Gastroesophageal sphincter (tissue), 4 donors: ENCODE data around the gene KIAA0040. TPM values are rescaled to one million over a fixed set of nuclear protein-coding genes. Genes with fewer than 3 reads are reported as not detected.

Experiments
- ATAC-seq: fragments of 150-250 bp; one replicate; pipeline ENCODE4 v1.9.1; 2016; ENCODE audit warnings: mild to moderate bottlenecking, moderate library complexity
- H3K27ac ChIP-seq, 4 donors: fragments of 200-600 bp; sonication (generic) in 3 of 4; 1 replicate in 3 of 4; 2 replicates in 1 of 4; pipeline ENCODE4 v1.5.1; 2016 to 2019
- H3K27me3 ChIP-seq: fragments of 200-600 bp; sonication (generic); one replicate; pipeline ENCODE4 v1.5.1; 2019
- H3K36me3 ChIP-seq, 2 donors: fragments of 200-600 bp; sonication (generic); one replicate each; pipeline ENCODE4 v1.5.1; 2019; ENCODE audit warnings: control low read depth in 1 of 2
- H3K4me1 ChIP-seq, 3 donors: fragments of 200-600 bp; sonication (generic); 1 replicate in 2 of 3; 2 replicates in 1 of 3; pipeline ENCODE4 v1.5.1; 2016 to 2019; ENCODE audit warnings: control low read depth in 2 of 3
- H3K4me3 ChIP-seq, 2 donors: fragments of 200-600 bp; sonication (generic); one replicate each; pipeline ENCODE4 v1.5.1; 2019; ENCODE audit warnings: mild to moderate bottlenecking in 1 of 2, moderate library complexity in 1 of 2
- H3K9me3 ChIP-seq, 3 donors: fragments of 200-600 bp; sonication (generic); one replicate each; pipeline ENCODE4 v1.5.1; 2017 to 2019; ENCODE audit warnings: control low read depth in 2 of 3
- EP300 ChIP-seq: sonication (generic); formaldehyde crosslinking; IDR thresholded peaks from one replicate; pipeline ENCODE4 v1.6.1; 2017; ENCODE audit warnings: antibody characterized with exemption, mild to moderate bottlenecking
- POLR2A ChIP-seq, 2 donors: fragments of 450-650 bp; IDR thresholded peaks; one replicate each; pipeline ENCODE4 v1.6.1; 2017; ENCODE audit warnings: antibody characterized with exemption in 2 of 2, mild to moderate bottlenecking in 2 of 2, moderate library complexity in 1 of 2
- POLR2AphosphoS5 ChIP-seq: sonication (generic); formaldehyde crosslinking; IDR thresholded peaks from one replicate; pipeline ENCODE4 v1.6.1; 2017; ENCODE audit warnings: antibody characterized with exemption
- WGBS, 2 donors: methylation state at CpG; one replicate each; pipeline ENCODE4 v1.1.5; 2018; ENCODE audit warnings: low coverage in 1 of 2; 5-methylcytosine and 5-hydroxymethylcytosine counted together
- total RNA-seq, 4 donors: library from RNA; depleted of rRNA; stranded (reverse); fragments of >200 nt; gene quantifications; one replicate each; pipeline ENCODE4 v1.1.0, GENCODE V29; 2016
- TF ChIP-seq, protein P1 (sequence below), 4 experiments: fragments of 200-600 bp in 2 of 4; fragments of 450-650 bp in 2 of 4; sonication (generic) in 1 of 4; IDR thresholded peaks; one replicate each; pipeline ENCODE4 v1.5.1; 2017 to 2019; ENCODE audit warnings: antibody characterized with exemption in 4 of 4, mild to moderate bottlenecking in 2 of 4, moderate library complexity in 2 of 4

KIAA0040 gene
- total RNA-seq, 4 donors from 2014 or later: 43.2 to 54.3 (median 46.5) TPM

DNA sequence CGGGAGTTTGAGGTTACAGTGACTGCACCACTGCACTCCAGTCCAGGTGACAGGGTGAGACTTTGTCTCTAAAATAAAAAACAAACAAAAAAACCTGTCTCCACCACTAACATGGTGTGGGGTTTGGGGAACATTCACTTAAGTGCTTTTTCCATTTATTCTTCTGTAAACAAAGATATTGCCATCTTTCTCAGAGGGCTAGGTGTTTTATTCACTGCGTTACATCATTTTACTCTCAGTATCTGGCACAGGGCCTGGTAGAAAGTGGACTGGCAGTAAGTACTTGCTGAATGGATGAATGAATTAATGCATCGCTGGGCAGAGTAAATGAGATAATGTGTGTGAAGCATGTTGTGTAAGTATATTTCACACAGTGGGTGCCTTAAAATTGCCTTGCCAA is 20.1 kb downstream of the KIAA0040 start:
- TF ChIP-seq EP300 (no peak), POLR2A (IDR thresholded peaks at IDR 0.05) (no peak), POLR2AphosphoS5 (no peak)
- TF ChIP-seq, protein P1, sequence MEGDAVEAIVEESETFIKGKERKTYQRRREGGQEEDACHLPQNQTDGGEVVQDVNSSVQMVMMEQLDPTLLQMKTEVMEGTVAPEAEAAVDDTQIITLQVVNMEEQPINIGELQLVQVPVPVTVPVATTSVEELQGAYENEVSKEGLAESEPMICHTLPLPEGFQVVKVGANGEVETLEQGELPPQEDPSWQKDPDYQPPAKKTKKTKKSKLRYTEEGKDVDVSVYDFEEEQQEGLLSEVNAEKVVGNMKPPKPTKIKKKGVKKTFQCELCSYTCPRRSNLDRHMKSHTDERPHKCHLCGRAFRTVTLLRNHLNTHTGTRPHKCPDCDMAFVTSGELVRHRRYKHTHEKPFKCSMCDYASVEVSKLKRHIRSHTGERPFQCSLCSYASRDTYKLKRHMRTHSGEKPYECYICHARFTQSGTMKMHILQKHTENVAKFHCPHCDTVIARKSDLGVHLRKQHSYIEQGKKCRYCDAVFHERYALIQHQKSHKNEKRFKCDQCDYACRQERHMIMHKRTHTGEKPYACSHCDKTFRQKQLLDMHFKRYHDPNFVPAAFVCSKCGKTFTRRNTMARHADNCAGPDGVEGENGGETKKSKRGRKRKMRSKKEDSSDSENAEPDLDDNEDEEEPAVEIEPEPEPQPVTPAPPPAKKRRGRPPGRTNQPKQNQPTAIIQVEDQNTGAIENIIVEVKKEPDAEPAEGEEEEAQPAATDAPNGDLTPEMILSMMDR (IDR thresholded peaks at IDR 0.05): no peak
- Histone ChIP-seq H3K36me3 (peaks cover 0 to 39% of the 10 kb centered on the region in 2 donors), H3K9me3 (no peaks in the 10 kb centered on the region), H3K27me3 (no peaks in the 10 kb centered on the region), H3K27ac (no peak overlapping the region), H3K4me1 (peaks cover 0 to 18% (median 0%) of the 10 kb centered on the region in 3 donors), H3K4me3 (no peak overlapping the region)
- ATAC-seq: no peak
- 97 to 100% methylated on average over 2 to 3 of the region's 3 CpGs for WGBS, 2 donors

DNA sequence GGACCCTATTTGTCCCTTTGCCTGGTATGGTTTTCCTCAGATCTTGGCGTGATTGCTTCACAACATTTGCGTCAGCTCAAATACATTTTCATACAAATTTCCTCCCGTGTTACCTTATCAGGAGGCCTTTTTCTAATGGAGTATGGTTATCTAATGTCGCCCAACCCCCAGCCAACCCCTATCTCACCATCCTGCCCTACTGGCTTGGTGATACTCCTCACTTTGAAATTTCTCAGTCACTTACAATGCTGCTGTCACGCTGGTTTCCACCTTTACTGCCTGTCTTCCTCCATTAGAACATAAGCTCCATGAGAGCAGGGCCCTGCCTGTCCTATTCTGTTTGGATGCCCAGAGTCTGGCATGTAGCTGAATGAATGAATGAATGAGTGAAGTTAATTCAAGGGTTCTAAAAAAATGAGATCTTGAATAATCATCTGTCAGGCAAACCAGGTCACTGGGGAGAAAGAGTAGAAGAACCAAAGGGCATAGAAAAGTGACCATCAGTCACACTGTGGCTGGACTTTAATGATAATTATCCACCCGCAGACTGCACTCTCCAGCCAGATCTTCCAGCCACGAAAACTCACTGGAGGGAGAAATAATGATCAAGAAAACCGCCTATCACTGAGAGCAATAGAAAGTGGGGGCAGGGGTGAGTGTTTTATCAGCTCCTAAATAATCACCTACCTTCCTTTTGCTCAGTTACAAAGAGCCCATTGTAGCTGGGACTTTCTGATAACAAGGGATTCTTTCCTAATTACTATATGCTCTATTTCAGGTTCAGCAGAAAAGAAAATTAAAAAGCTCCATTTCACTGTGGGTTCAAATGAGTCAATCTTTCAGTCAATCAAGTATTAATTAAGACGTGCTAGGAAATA is 21.3 kb downstream of the KIAA0040 start:
- no peaks in the 10 kb centered on the region for H3K9me3 ChIP-seq
- no peaks in the 10 kb centered on the region for H3K27me3 ChIP-seq
- no peak overlapping the region for H3K4me3 ChIP-seq
- no peak for ATAC-seq
- 87 to 94% methylated on average over 6 to 9 of the region's 9 CpGs for WGBS, 2 donors
- no peak overlapping the region for H3K27ac ChIP-seq
- H3K36me3 ChIP-seq: peaks cover 0 to 34% of the 10 kb centered on the region in 2 donors
- H3K4me1 ChIP-seq: peaks cover 0 to 18% (median 0%) of the 10 kb centered on the region in 3 donors
- TF ChIP-seq, protein P1 (IDR thresholded peaks at IDR 0.05): no peak
- TF ChIP-seq POLR2AphosphoS5: no peak
- no peak for TF ChIP-seq POLR2A (IDR thresholded peaks at IDR 0.05)
- TF ChIP-seq EP300: no peak

DNA sequence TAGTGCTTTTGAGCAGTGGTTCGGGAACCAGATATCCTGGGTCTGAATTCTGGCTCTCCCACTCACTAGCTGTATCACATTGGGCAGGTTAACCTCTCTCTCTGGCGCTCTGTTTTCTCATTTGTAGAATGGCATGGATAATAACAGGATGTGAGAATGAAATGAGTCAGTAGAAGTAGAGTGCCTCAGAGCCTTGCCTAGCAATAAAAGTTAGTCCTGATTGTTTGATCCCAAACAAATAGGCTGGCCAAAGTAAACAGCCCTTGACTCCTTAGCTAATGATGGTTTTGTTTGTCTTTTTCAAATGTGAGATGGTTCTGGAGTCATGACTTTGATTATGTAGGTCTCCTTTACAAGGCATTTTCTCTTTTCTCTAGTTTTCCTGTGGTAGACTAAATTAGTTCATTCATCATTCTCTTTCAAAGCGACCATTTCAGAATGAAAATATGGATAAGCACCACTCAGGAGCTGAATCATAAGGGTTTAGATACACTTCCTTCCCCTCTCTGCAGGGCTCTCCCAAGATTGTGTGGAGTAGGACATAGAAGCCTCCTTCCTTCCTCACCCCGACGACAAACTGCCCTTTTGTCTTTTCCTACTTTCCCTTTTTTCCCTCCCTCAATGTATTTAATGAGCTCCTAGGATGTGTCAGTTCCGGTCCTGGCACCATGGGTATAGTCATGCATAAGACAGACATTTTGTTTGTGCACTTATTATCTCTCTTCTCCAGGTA is 23.1 kb downstream of the KIAA0040 start:
- 78 to 79% methylated on average over 5 of the region's 6 CpGs for WGBS, 2 donors
- TF ChIP-seq POLR2AphosphoS5: no peak
- no peak for TF ChIP-seq POLR2A (IDR thresholded peaks at IDR 0.05)
- TF ChIP-seq EP300: no peak
- TF ChIP-seq, protein P1 (IDR thresholded peaks at IDR 0.05): no peak
- no peak overlapping the region for H3K27ac ChIP-seq
- H3K4me3 ChIP-seq: no peak overlapping the region
- H3K27me3 ChIP-seq: no peaks in the 10 kb centered on the region
- H3K9me3 ChIP-seq: no peaks in the 10 kb centered on the region
- H3K4me1 ChIP-seq: peaks cover 0 to 14% (median 0%) of the 10 kb centered on the region in 3 donors
- H3K36me3 ChIP-seq: peaks cover 0 to 48% of the 10 kb centered on the region in 2 donors
- ATAC-seq: no peak

DNA sequence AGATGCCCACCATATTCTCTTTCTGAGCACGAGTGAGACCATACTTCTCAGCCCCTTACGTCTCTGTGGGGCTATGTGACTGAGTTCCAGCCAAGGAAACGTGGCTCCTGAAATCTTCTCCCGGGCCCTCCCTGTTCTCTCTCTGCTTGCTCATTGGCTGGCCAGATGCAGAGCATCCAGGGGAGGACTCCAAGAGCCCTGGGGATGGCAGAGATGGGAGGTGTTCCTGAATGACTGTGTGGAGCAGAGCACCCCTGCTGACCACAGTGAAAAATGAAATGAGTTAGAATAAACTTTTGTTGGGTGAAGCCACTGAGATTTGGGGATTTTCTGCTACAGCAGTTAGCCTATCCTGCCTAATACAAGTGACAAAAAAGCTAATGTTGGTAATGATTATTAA is 23.8 kb downstream of the KIAA0040 start:
- Histone ChIP-seq H3K36me3 (peaks cover 0 to 54% of the 10 kb centered on the region in 2 donors), H3K4me1 (peaks cover 0 to 13% (median 0%) of the 10 kb centered on the region in 3 donors), H3K4me3 (no peak overlapping the region), H3K27ac (no peak overlapping the region), H3K27me3 (no peaks in the 10 kb centered on the region), H3K9me3 (no peaks in the 10 kb centered on the region)
- ATAC-seq: no peak
- WGBS, 2 donors: 60% methylated on average over 1 of the region's 4 CpGs
- no peak for TF ChIP-seq EP300

DNA sequence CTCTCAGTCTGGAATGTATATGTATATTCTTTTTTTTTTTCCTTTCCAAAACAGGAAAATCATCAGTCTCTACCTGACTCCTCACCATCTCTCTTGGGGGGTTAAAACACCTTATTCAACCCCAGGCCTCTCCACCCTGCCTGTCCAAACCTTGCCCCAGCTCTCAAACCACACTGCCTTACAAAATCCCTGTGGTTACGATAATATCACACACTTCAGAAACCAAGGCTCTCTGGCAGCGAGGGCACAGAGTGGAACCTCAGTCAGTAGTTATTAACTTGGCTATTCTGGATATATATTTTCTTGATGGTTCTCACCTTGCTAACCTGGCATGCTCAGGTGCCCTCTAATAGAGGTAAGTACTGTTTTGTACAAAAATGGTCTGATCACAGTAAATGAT is 24.7 kb downstream of the KIAA0040 start:
- H3K27ac ChIP-seq: no peak overlapping the region
- peaks cover 0 to 54% of the 10 kb centered on the region in 2 donors for H3K36me3 ChIP-seq
- no peak overlapping the region for H3K4me3 ChIP-seq
- WGBS, 2 donors: 89 to 100% methylated on average over 2 of the region's 2 CpGs
- no peaks in the 10 kb centered on the region for H3K27me3 ChIP-seq
- peaks cover 0 to 13% (median 0%) of the 10 kb centered on the region in 3 donors for H3K4me1 ChIP-seq
- ATAC-seq: no peak
- no peaks in the 10 kb centered on the region for H3K9me3 ChIP-seq
- TF ChIP-seq POLR2A (IDR thresholded peaks at IDR 0.05) (no peak), POLR2AphosphoS5 (no peak), EP300 (no peak)
- TF ChIP-seq, protein P1 (IDR thresholded peaks at IDR 0.05): no peak
